ENCODE results near the gene DAPK3.

DAPK3 gene

GRCh38 chr19:3910105-3910504 is 60.8 kb downstream of the DAPK3 start:
- no peak for DNase-seq (ENCODE audit: low spot score)

All from AG08396 (cell line).